HepG2 (cell line): Measurements from ENCODE around the gene DCDC2. TPM values are rescaled to one million over a fixed set of nuclear protein-coding genes. Genes with fewer than 3 reads are reported as not detected.

Source experiments
- ATAC-seq: fragments of 200-7000 bp; cut with Tn5 transposase; 3 replicates; pipeline ENCODE4 v1.9.1; 2020; ENCODE audit warnings: mild to moderate bottlenecking, moderate library complexity
- BruUV-seq: library from RNA; stranded (reverse); fragments of 400-500 nt; replicated peaks from 2 replicates; lab custom pipeline; 2021; lab: Mats Ljungman, UMichigan
- CTCF ChIA-PET: fragments of 300-600 bp; formaldehyde crosslinking; extraction: SDS; loops from one replicate; lab custom pipeline; 2021; ENCODE audit warnings: low total read pairs, inconsistent platforms, low intra/inter-chr PET ratio; lab: Yijun Ruan, JAX
- POLR2A ChIA-PET: fragments of 350-600 bp; sonication (Branson Sonifier 250); formaldehyde crosslinking; loops from one replicate; lab custom pipeline; 2020; ENCODE audit warnings: antibody characterized with exemption, inconsistent platforms; lab: Yijun Ruan, JAX
- DNase-seq: peaks from one replicate; pipeline ENCODE4 v3.0.0-alpha.2; 2015; ENCODE audit warnings: low spot score
- FAIRE-seq: peaks from 3 replicates; lab custom pipeline; 2011; peaks lifted over from hg19 to GRCh38; lab: Jason Lieb, UNC
- H2AFZ ChIP-seq: one replicate; pipeline ENCODE4 v1.6.1; 2011; ENCODE audit warnings: low read length, inconsistent platforms
- H3K27ac ChIP-seq: fragments of 300-600 bp; 3 replicates; pipeline ENCODE4 v1.8.0; 2011; ENCODE audit warnings: mixed run types, mild to moderate bottlenecking, mixed read lengths, low read length, inconsistent platforms; ENCODE audit not compliant: insufficient read depth; ENCODE audit errors: extremely low read length
- H3K27me3 ChIP-seq, 2 experiments: fragments of 200-600 bp in 1 of 2; 2 replicates in 1 of 2; 3 replicates in 1 of 2; pipeline versions ENCODE4 v1.6.0 to v1.8.0; 2011; ENCODE audit warnings: low read length in 2 of 2, mild to moderate bottlenecking in 2 of 2, moderate library complexity in 2 of 2, inconsistent platforms in 1 of 2; ENCODE audit not compliant: insufficient read depth in 2 of 2, control insufficient read depth in 1 of 2
- H3K36me3 ChIP-seq, 2 experiments: fragments of 200-600 bp in 1 of 2; replicated peaks in 1 of 2; 2 replicates in 1 of 2; 3 replicates in 1 of 2; pipeline versions ENCODE4 v1.5.1 to v1.8.0; 2011; ENCODE audit warnings: low read length in 2 of 2, inconsistent platforms in 1 of 2; ENCODE audit not compliant: insufficient read depth in 2 of 2, control insufficient read depth in 1 of 2
- H3K4me1 ChIP-seq: 2 replicates; pipeline ENCODE4 v1.5.1; 2012; ENCODE audit warnings: low read length, inconsistent platforms; ENCODE audit not compliant: insufficient read depth
- H3K4me2 ChIP-seq: 2 replicates; pipeline ENCODE4 v1.6.0; 2011; ENCODE audit warnings: low read depth, low read length, inconsistent platforms
- H3K4me3 ChIP-seq, 3 experiments: fragments of 200-600 bp in 1 of 3; sonication (generic), shearing (Covaris generic) in 1 of 3; replicated peaks in 1 of 3; 2 replicates each; pipeline ENCODE4 v1.5.1; 2011 to 2016; ENCODE audit warnings: low read length in 3 of 3, inconsistent platforms in 2 of 3, low read depth in 2 of 3, mild to moderate bottlenecking in 2 of 3, control low read depth in 1 of 3, mixed read lengths in 1 of 3; ENCODE audit not compliant: insufficient read depth in 1 of 3
- H3K79me2 ChIP-seq: one replicate; pipeline ENCODE4 v1.6.1; 2011; ENCODE audit warnings: low read length, inconsistent platforms; ENCODE audit not compliant: insufficient read depth
- H3K9ac ChIP-seq: 2 replicates; pipeline ENCODE4 v1.6.0; 2011; ENCODE audit warnings: mild to moderate bottlenecking, low read depth, low read length, inconsistent platforms; ENCODE audit not compliant: insufficient read depth
- H3K9me3 ChIP-seq: 2 replicates; pipeline ENCODE4 v1.5.1; 2012; ENCODE audit warnings: mild to moderate bottlenecking, low read length
- H4K20me1 ChIP-seq: 2 replicates; pipeline ENCODE4 v1.6.0; 2011; ENCODE audit warnings: inconsistent platforms, mild to moderate bottlenecking, low read length, moderate library complexity; ENCODE audit not compliant: insufficient read depth
- AKAP8 ChIP-seq: sonication (generic); formaldehyde crosslinking; IDR thresholded peaks from 2 replicates; pipeline ENCODE4 v1.5.1; 2020; ENCODE audit warnings: mild to moderate bottlenecking, missing genetic modification reagents
- MATR3 ChIP-seq: sonication (generic); formaldehyde crosslinking; IDR thresholded peaks from 2 replicates; pipeline ENCODE4 v1.4.0; 2020; ENCODE audit warnings: missing genetic modification reagents
- RXRB ChIP-seq: IDR thresholded peaks from 2 replicates; pipeline ENCODE4 v1.6.1; 2016; ENCODE audit warnings: borderline replicate concordance, missing genetic modification reagents, missing compliant biosample characterization
- SMC3 ChIP-seq: IDR thresholded peaks from 2 replicates; pipeline ENCODE4 v1.6.1; 2011; ENCODE audit warnings: low read length, improper control_type of control experiment
- TOPORS ChIP-seq: sonication (generic); formaldehyde crosslinking; IDR thresholded peaks from 2 replicates; pipeline ENCODE4 v1.8.0; 2023; ENCODE audit warnings: mild to moderate bottlenecking, missing genetic modification reagents
- ZNF33A ChIP-seq: sonication (generic); formaldehyde crosslinking; IDR thresholded peaks from 2 replicates; pipeline ENCODE4 v1.5.1; 2020; ENCODE audit warnings: missing genetic modification reagents, mild to moderate bottlenecking, moderate library complexity, borderline replicate concordance
- WGBS: methylation state at CpG from one replicate; pipeline ENCODE4 v1.1.6; 2017; ENCODE audit warnings: low lambda C conversion rate; 5-methylcytosine and 5-hydroxymethylcytosine counted together
- in situ Hi-C: cut with HindIII; loops from 2 replicates; pipeline ENCODE4 v1.10.0; 2017; ENCODE audit warnings: low pct_unique_long_range_greater_than_20kb; ENCODE audit not compliant: extremely low pct_ligation_motif_present
- intact Hi-C: fragments of 100-400 bp; cut with micrococcal nuclease; formaldehyde crosslinking; loops from one replicate; pipeline ENCODE4 v1.10.0; 2022; ENCODE audit not compliant: unreplicated experiment
- polyA plus RNA-seq, 8 experiments: library from polyadenylated mRNA; depleted of rRNA in 3 of 8; stranded (reverse) in 7 of 8; unstranded in 1 of 8; fragments of >200 nt; fragmentation: Illumina TruSeq in 4 of 8; extraction: Trizol in 4 of 8; gene quantifications; 2 replicates each; pipeline versions ENCODE4 v1.2.1 to v1.2.3, GENCODE V29; 2011 to 2016; ENCODE audit warnings: low read depth in 4 of 8, missing spikeins in 1 of 8, mixed read lengths in 1 of 8; ENCODE audit not compliant: insufficient read depth in 1 of 8
- total RNA-seq, 5 experiments: library from RNA; depleted of rRNA; stranded (reverse); fragments of >200 nt; fragmentation: Illumina TruSeq; extraction: Trizol; gene quantifications; 2 replicates each; pipeline ENCODE4 v1.2.3, GENCODE V29; 2016; ENCODE audit warnings: low read depth in 1 of 5
- TF ChIP-seq, protein P1 (sequence below): sonication (generic); formaldehyde crosslinking; conservative IDR thresholded peaks from 2 replicates; pipeline ENCODE4 v1.8.0; 2022; ENCODE audit warnings: mild to moderate bottlenecking, moderate library complexity, missing genetic modification reagents
- TF ChIP-seq, protein P2 (sequence below): sonication (generic); formaldehyde crosslinking; IDR thresholded peaks from 2 replicates; pipeline ENCODE4 v1.4.0; 2020; ENCODE audit warnings: missing genetic modification reagents, borderline replicate concordance
- TF ChIP-seq, protein P3 (sequence below): sonication (generic); formaldehyde crosslinking; conservative IDR thresholded peaks from 2 replicates; pipeline ENCODE4 v1.4.0; 2020; ENCODE audit warnings: missing genetic modification reagents
- TF ChIP-seq, protein P4 (sequence below): sonication (generic); formaldehyde crosslinking; IDR thresholded peaks from 2 replicates; pipeline ENCODE4 v1.8.1; 2023; ENCODE audit warnings: missing genetic modification reagents, inconsistent platforms, borderline replicate concordance
- TF ChIP-seq, protein P5 (sequence below): sonication (generic); formaldehyde crosslinking; IDR thresholded peaks from 2 replicates; pipeline ENCODE4 v1.4.0; 2020; ENCODE audit warnings: missing genetic modification reagents

The DCDC2 gene
- total and polyA plus RNA-seq, 2 of the 13 experiments (the other 11 are each of a cell fraction or from before 2014, with no cell fraction given), result 9.0 to 36.2 TPM

DNA sequence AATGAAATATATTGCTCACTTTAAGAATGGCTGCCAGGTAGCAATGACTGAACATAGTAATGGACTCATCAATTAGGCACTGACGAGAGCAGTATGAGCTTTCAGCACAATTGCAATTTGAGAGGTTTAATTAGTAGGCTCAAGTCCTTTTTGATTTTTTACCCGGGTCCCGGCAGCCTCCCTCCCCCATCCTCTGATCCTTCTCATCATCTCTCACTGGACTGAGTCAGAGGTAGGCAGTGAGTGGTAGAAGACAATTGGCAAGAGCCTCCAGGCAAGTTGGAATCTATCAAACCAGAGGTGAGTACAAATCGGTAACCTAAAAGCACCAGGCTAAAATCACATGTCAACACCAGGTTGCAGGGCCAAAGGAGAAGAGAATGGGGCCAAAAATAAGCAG, 107.9 kb downstream of the DCDC2 start:
- no TSS peak for BruUV-seq
- Histone ChIP-seq H3K4me1 (peaks cover 6% of the 10 kb centered on the region; the same call in 1 of the 2 replicates), H3K9me3 (no peaks in the 10 kb centered on the region), H3K27ac (no peak overlapping the region), H3K36me3 (peaks cover 6 to 13% of the 10 kb centered on the region in 2 experiments; a peak in 4 of 5 replicates), H3K79me2 (peaks cover 2% of the 10 kb centered on the region), H3K9ac (no peak overlapping the region), H2AFZ (no peak overlapping the region), H3K4me2 (no peak overlapping the region), H4K20me1 (0 out of 2 replicates have a peak, but pooled peaks cover 3% of the 10 kb centered on the region), H3K27me3 (no peaks in the 10 kb centered on the region), H3K4me3 (no peak overlapping the region)
- DNase-seq (no peak), ATAC-seq (no peak), FAIRE-seq (no peak)
- intact Hi-C loops (no loop called here), in situ Hi-C loops (no loop called here)
- ChIA-PET POLR2A (no interaction called here), CTCF (no interaction called here)
- WGBS, result 98% methylated on average over 4 of the region's 4 CpGs
- TF ChIP-seq RXRB (CRISPR knock-in tag) (no peak), SMC3 (no peak), AKAP8 (CRISPR knock-in tag) (no peak), MATR3 (CRISPR knock-in tag) (no peak), TOPORS (no peak), ZNF33A (CRISPR knock-in tag) (no peak)
- TF ChIP-seq, protein P1, sequence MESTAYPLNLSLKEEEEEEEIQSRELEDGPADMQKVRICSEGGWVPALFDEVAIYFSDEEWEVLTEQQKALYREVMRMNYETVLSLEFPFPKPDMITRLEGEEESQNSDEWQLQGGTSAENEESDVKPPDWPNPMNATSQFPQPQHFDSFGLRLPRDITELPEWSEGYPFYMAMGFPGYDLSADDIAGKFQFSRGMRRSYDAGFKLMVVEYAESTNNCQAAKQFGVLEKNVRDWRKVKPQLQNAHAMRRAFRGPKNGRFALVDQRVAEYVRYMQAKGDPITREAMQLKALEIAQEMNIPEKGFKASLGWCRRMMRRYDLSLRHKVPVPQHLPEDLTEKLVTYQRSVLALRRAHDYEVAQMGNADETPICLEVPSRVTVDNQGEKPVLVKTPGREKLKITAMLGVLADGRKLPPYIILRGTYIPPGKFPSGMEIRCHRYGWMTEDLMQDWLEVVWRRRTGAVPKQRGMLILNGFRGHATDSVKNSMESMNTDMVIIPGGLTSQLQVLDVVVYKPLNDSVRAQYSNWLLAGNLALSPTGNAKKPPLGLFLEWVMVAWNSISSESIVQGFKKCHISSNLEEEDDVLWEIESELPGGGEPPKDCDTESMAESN, result no peak
- TF ChIP-seq, protein P2, sequence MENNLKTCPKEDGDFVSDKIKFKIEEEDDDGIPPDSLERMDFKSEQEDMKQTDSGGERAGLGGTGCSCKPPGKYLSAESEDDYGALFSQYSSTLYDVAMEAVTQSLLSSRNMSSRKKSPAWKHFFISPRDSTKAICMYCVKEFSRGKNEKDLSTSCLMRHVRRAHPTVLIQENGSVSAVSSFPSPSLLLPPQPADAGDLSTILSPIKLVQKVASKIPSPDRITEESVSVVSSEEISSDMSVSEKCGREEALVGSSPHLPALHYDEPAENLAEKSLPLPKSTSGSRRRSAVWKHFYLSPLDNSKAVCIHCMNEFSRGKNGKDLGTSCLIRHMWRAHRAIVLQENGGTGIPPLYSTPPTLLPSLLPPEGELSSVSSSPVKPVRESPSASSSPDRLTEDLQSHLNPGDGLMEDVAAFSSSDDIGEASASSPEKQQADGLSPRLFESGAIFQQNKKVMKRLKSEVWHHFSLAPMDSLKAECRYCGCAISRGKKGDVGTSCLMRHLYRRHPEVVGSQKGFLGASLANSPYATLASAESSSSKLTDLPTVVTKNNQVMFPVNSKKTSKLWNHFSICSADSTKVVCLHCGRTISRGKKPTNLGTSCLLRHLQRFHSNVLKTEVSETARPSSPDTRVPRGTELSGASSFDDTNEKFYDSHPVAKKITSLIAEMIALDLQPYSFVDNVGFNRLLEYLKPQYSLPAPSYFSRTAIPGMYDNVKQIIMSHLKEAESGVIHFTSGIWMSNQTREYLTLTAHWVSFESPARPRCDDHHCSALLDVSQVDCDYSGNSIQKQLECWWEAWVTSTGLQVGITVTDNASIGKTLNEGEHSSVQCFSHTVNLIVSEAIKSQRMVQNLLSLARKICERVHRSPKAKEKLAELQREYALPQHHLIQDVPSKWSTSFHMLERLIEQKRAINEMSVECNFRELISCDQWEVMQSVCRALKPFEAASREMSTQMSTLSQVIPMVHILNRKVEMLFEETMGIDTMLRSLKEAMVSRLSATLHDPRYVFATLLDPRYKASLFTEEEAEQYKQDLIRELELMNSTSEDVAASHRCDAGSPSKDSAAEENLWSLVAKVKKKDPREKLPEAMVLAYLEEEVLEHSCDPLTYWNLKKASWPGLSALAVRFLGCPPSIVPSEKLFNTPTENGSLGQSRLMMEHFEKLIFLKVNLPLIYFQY, result no peak
- TF ChIP-seq, protein P3, sequence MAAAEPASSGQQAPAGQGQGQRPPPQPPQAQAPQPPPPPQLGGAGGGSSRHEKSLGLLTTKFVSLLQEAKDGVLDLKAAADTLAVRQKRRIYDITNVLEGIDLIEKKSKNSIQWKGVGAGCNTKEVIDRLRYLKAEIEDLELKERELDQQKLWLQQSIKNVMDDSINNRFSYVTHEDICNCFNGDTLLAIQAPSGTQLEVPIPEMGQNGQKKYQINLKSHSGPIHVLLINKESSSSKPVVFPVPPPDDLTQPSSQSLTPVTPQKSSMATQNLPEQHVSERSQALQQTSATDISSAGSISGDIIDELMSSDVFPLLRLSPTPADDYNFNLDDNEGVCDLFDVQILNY (CRISPR knock-in tag), result no peak
- TF ChIP-seq, protein P4, sequence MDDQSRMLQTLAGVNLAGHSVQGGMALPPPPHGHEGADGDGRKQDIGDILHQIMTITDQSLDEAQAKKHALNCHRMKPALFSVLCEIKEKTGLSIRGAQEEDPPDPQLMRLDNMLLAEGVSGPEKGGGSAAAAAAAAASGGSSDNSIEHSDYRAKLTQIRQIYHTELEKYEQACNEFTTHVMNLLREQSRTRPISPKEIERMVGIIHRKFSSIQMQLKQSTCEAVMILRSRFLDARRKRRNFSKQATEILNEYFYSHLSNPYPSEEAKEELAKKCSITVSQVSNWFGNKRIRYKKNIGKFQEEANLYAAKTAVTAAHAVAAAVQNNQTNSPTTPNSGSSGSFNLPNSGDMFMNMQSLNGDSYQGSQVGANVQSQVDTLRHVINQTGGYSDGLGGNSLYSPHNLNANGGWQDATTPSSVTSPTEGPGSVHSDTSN (CRISPR knock-in tag), result no peak
- TF ChIP-seq, protein P5, sequence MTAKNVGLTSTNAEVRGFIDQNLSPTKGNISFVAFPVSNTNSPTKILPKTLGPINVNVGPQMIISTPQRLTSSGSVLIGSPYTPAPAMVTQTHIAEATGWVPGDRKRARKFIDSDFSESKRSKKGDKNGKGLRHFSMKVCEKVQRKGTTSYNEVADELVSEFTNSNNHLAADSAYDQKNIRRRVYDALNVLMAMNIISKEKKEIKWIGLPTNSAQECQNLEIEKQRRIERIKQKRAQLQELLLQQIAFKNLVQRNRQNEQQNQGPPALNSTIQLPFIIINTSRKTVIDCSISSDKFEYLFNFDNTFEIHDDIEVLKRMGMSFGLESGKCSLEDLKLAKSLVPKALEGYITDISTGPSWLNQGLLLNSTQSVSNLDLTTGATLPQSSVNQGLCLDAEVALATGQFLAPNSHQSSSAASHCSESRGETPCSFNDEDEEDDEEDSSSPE, result no peak
